ENCODE data around the gene HTR4. TPM values are rescaled to one million over a fixed set of nuclear protein-coding genes. Genes with fewer than 3 reads are reported as not detected.

HTR4 gene
- total RNA-seq, 1 donor from 2014 or later: 0.43 TPM

DNA sequence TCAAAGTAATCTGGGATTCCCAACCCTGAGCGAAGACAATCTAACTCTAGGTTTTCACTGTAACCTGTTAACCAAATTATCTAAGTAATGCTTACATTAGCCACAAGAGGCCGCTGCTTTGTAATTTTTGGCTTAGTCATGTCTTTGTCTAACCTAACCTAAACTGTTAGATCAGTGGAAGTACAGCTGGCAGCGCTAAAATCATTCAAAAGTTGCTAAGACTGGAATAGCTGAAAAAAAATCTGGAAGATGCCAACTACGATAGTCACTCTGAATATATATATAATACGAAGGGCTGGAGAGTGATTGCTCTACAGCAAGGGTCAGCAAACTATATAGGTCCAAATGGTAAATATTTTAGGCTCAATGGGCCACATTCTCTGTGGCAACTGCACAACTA, 210.3 kb downstream of the HTR4 start:
- ATAC-seq: peak; percentile 92
- no peak overlapping the region for H3K27ac ChIP-seq
- no peaks in the 10 kb centered on the region for H3K27me3 ChIP-seq
- no peak overlapping the region for H3K4me3 ChIP-seq
- H3K4me1 ChIP-seq: no peaks in the 10 kb centered on the region
- intact Hi-C loops (cut with DNase I): loop anchor here (5.0 kb wide), 1 partner anchor 288 kb away; no protein-coding TSS in a partner anchor
- no peaks in the 10 kb centered on the region for H3K9me3 ChIP-seq
- peak; percentile 77 for TF ChIP-seq CTCF (IDR thresholded peaks at IDR 0.05)
- no peak for DNase-seq
- H3K36me3 ChIP-seq: peaks cover 48% of the 10 kb centered on the region

DNA sequence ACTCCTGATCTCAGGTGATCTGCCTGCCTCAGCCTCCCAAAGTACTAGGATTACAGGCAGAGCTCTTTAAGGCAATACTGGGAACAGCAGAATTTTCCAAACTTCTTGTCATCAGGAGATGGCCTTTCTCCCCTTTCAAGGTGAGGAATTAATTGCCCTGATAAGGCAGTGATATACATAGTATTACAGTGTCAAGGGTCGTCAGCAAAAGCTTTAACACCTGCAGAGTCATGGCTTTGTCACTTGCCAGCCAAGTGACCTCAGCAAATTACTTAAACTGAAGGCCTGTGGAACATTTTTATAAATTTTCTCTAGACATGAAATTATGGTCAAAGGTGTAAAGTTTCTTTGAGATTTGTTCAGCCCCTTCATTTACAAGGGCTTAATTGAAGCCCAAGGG, 211.1 kb downstream of the HTR4 start:
- H3K36me3 ChIP-seq: peaks cover 56% of the 10 kb centered on the region
- no peak overlapping the region for H3K27ac ChIP-seq
- no peaks in the 10 kb centered on the region for H3K27me3 ChIP-seq
- ATAC-seq: no peak
- H3K4me1 ChIP-seq: no peaks in the 10 kb centered on the region
- intact Hi-C loops (cut with DNase I): loop anchor here (5.0 kb wide), 1 partner anchor 289 kb away; no protein-coding TSS in a partner anchor
- TF ChIP-seq CTCF (IDR thresholded peaks at IDR 0.05): no peak
- no peak for DNase-seq
- no peaks in the 10 kb centered on the region for H3K9me3 ChIP-seq
- no peak overlapping the region for H3K4me3 ChIP-seq

DNA sequence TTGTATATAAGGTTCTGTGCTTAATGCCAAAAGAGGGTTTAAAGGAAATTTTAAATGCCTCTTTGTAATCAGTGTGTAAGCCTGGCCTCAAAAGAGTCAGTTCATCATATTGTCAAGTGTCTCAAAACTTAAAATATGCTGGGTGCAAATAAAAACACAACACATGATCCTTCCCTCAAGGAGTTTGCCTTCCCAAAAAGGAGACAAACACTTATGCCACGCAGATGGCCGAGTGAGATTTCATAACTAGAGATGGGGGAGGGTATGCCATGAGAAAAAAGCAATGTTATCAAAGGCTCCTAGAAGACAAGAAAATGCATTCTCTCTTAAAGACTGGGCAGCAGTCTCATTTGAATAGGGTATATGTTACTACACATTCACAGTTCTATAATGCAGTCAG, 215.4 kb downstream of the HTR4 start:
- Histone ChIP-seq H3K27me3 (no peaks in the 10 kb centered on the region), H3K4me1 (no peaks in the 10 kb centered on the region), H3K36me3 (peaks cover 97% of the 10 kb centered on the region), H3K9me3 (no peaks in the 10 kb centered on the region), H3K27ac (no peak overlapping the region), H3K4me3 (no peak overlapping the region)
- DNase-seq (no peak), ATAC-seq (peak; percentile 59)
- intact Hi-C loops (cut with DNase I): no loop called here
- no peak for TF ChIP-seq CTCF (IDR thresholded peaks at IDR 0.05)

GRCh38 chr5:148437249-148437648, 217.1 kb downstream of the HTR4 start:
- Histone ChIP-seq H3K27ac (no peak overlapping the region), H3K36me3 (peaks cover 98% of the 10 kb centered on the region), H3K9me3 (no peaks in the 10 kb centered on the region), H3K27me3 (no peaks in the 10 kb centered on the region), H3K4me3 (no peak overlapping the region), H3K4me1 (no peaks in the 10 kb centered on the region)
- DNase-seq: no peak
- ATAC-seq: peak; percentile 63
- TF ChIP-seq CTCF (IDR thresholded peaks at IDR 0.05): no peak
- intact Hi-C loops (cut with DNase I): no loop called here

DNA sequence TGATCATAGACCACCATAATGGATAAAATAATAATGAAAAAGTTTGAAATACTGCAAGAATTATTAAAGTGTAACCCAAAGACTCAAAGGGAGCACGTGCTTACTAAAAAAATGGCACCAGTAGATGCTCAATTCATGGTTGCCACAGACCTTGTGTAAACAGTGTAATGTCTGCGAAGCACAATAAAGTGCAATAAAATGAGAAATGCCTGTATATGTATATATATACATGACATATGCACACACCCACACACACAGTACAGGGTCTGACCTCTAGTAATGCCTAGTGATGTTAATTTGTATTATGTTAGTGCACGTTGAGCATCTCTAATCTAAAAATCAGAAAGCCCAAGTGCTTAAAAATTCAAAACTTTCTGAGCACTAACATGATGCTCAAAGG, 218.3 kb downstream of the HTR4 start:
- intact Hi-C loops (cut with DNase I): no loop called here
- no peaks in the 10 kb centered on the region for H3K27me3 ChIP-seq
- no peak for TF ChIP-seq CTCF (IDR thresholded peaks at IDR 0.05)
- H3K4me3 ChIP-seq: no peak overlapping the region
- no peak overlapping the region for H3K27ac ChIP-seq
- H3K9me3 ChIP-seq: no peaks in the 10 kb centered on the region
- ATAC-seq (no peak), DNase-seq (no peak)
- H3K36me3 ChIP-seq: peaks cover 90% of the 10 kb centered on the region
- no peaks in the 10 kb centered on the region for H3K4me1 ChIP-seq

DNA sequence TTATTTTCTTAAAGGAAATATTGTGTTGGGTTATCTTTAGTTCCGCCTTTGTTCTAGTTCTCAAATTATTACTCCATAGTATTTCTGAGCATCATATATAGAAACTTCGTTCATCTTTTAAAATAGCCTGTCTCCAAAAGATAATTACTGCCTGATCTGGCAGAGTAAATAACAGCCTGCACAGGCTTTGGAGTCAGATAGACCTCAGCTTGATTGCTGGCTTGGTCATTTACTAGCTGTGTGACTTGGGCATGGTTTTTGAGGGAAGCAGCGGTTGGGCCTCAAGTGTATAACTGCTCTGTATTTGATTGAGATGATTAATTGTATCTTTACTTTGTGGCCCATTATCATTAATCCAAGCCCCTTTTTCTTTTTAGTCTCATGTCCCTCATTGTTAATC, 220.5 kb downstream of the HTR4 start:
- ATAC-seq (no peak), DNase-seq (no peak)
- Histone ChIP-seq H3K4me3 (no peak overlapping the region), H3K27ac (no peak overlapping the region), H3K9me3 (no peaks in the 10 kb centered on the region), H3K36me3 (peaks cover 72% of the 10 kb centered on the region), H3K27me3 (no peaks in the 10 kb centered on the region), H3K4me1 (no peaks in the 10 kb centered on the region)
- intact Hi-C loops (cut with DNase I): no loop called here
- no peak for TF ChIP-seq CTCF (IDR thresholded peaks at IDR 0.05)

Data from upper lobe of right lung (tissue), 1 donor.